ENCODE data around the gene USP50. TPM values are rescaled to one million over a fixed set of nuclear protein-coding genes. Genes with fewer than 3 reads are reported as not detected.

USP50 gene
- total and polyA plus RNA-seq, 8 donors: 0.32 to 0.35 TPM; not detected in 6

- peaks cover 0 to 22% (median 13%) of the 10 kb centered on the region in 3 donors for H3K36me3 ChIP-seq
- intact Hi-C loops (cut with DNase I): no loop called here
- ATAC-seq (no peak), DNase-seq (no peak), FAIRE-seq (no peak)
- no peaks in the 10 kb centered on the region for H3K4me1 ChIP-seq
- no peak overlapping the region for H3K4me3 ChIP-seq
- H3K27ac ChIP-seq: no peak overlapping the region
- TF ChIP-seq CTCF (IDR thresholded peaks at IDR 0.05): no peak
- 96 to 97% methylated on average over 3 of the region's 3 CpGs for WGBS, 2 donors
- no peaks in the 10 kb centered on the region for H3K27me3 ChIP-seq
- no peaks in the 10 kb centered on the region for H3K9me3 ChIP-seq
Measured at GRCh38 chr15:50485389-50485788, 61.1 kb downstream of the USP50 start.

GRCh38 chr15:50484781-50485180 is 61.7 kb downstream of the USP50 start:
- Histone ChIP-seq H3K36me3 (peaks cover 0 to 16% (median 7%) of the 10 kb centered on the region in 3 donors), H3K27me3 (no peaks in the 10 kb centered on the region), H3K4me1 (no peaks in the 10 kb centered on the region), H3K4me3 (no peak overlapping the region), H3K27ac (no peak overlapping the region), H3K9me3 (no peaks in the 10 kb centered on the region)
- intact Hi-C loops (cut with DNase I): no loop called here
- 96 to 98% methylated on average over 1 of the region's 1 CpG for WGBS, 2 donors
- no peak for TF ChIP-seq CTCF (IDR thresholded peaks at IDR 0.05)
- FAIRE-seq (no peak), ATAC-seq (no peak), DNase-seq (no peak)

- 78 to 80% methylated on average over 12 of the region's 12 CpGs for WGBS, 2 donors
Measured at GRCh38 chr15:50476143-50476542, 70.3 kb downstream of the USP50 start.

GRCh38 chr15:50471072-50471471 is 75.4 kb downstream of the USP50 start:
- WGBS, 2 donors: 81 to 89% methylated on average over 2 of the region's 2 CpGs
- FAIRE-seq: no peak

More at GRCh38 chr15:50476143-50476542, 70.3 kb downstream of the USP50 start:
- no peaks in the 10 kb centered on the region for H3K9me3 ChIP-seq
- no peak for DNase-seq
- no peak for TF ChIP-seq CTCF (IDR thresholded peaks at IDR 0.05)
- FAIRE-seq: no peak
- no peak overlapping the region for H3K4me3 ChIP-seq
- no peak for ATAC-seq
- no peaks in the 10 kb centered on the region for H3K27me3 ChIP-seq
- no peak overlapping the region for H3K27ac ChIP-seq
- intact Hi-C loops (cut with DNase I): no loop called here
- no peaks in the 10 kb centered on the region for H3K4me1 ChIP-seq
- peaks cover 3 to 20% (median 11%) of the 10 kb centered on the region in 3 donors for H3K36me3 ChIP-seq

More at GRCh38 chr15:50471072-50471471, 75.4 kb downstream of the USP50 start:
- H3K4me1 ChIP-seq: no peaks in the 10 kb centered on the region
- no peaks in the 10 kb centered on the region for H3K27me3 ChIP-seq
- intact Hi-C loops (cut with DNase I): no loop called here
- no peak overlapping the region for H3K4me3 ChIP-seq
- H3K27ac ChIP-seq: no peak overlapping the region
- no peak for TF ChIP-seq CTCF (IDR thresholded peaks at IDR 0.05)
- DNase-seq (no peak), ATAC-seq (no peak)
- H3K36me3 ChIP-seq: peaks cover 0 to 20% (median 9%) of the 10 kb centered on the region in 3 donors
- H3K9me3 ChIP-seq: no peaks in the 10 kb centered on the region

All from pancreas (tissue), 10 donors.